OCI-LY3 (cell line): ENCODE measurements around the gene USP34.
"Not testable (repeated sequence)": the region's sequence is repeated elsewhere in the genome, so short reads cannot be mapped to it uniquely, and the experiment has no call there.

Source experiments
- H2AFZ ChIP-seq: fragments of 200-600, 300-600 bp; shearing (Covaris generic); 2 replicates; pipeline ENCODE4 v1.6.0; 2014; ENCODE audit warnings: antibody characterized with exemption, low read depth, low read length
- H3K27ac ChIP-seq: fragments of 200-600, 300-600 bp; sonication (generic); 2 replicates; pipeline ENCODE4 v1.5.1; 2014; ENCODE audit warnings: mild to moderate bottlenecking, low read length, moderate library complexity, mixed read lengths
- H3K27me3 ChIP-seq: fragments of 200-600, 300-600 bp; sonication (generic); 2 replicates; pipeline ENCODE4 v1.6.1; 2014; ENCODE audit warnings: low read depth, low read length, mixed read lengths
- H3K36me3 ChIP-seq: fragments of 200-600, 300-600 bp; sonication (generic); replicated peaks from 2 replicates; pipeline ENCODE3; 2014; ENCODE audit warnings: low read depth, low read length, mixed read lengths
- H3K4me1 ChIP-seq: fragments of 300-600, 200-600 bp; sonication (generic); 2 replicates; pipeline ENCODE4 v1.6.1; 2014; ENCODE audit warnings: low read length, mixed read lengths
- H3K4me2 ChIP-seq: fragments of 200-600, 300-600 bp; sonication (generic); 2 replicates; pipeline ENCODE4 v1.6.1; 2014; ENCODE audit warnings: low read length, mixed read lengths
- H3K4me3 ChIP-seq: fragments of 300-600, 200-600 bp; sonication (generic); 2 replicates; pipeline ENCODE4 v1.5.1; 2014; ENCODE audit warnings: antibody characterized with exemption, mild to moderate bottlenecking, low read length, moderate library complexity
- H3K79me2 ChIP-seq: fragments of 300-600, 200-600 bp; shearing (Covaris generic); 2 replicates; pipeline ENCODE4 v1.6.1; 2014; ENCODE audit warnings: mild to moderate bottlenecking, low read length, mixed read lengths
- H3K9ac ChIP-seq: fragments of 300-600, 200-600 bp; shearing (Covaris generic); 2 replicates; pipeline ENCODE4 v1.6.0; 2014; ENCODE audit warnings: mild to moderate bottlenecking, low read length, moderate library complexity
- H3K9me3 ChIP-seq: fragments of 200-600, 300-600 bp; shearing (Covaris generic); 2 replicates; pipeline ENCODE4 v1.6.1; 2014; ENCODE audit warnings: low read length, mixed read lengths; ENCODE audit not compliant: insufficient read depth
- H4K20me1 ChIP-seq: fragments of 200-600, 300-600 bp; sonication (generic); 2 replicates; pipeline ENCODE4 v1.6.1; 2016; ENCODE audit warnings: low read length, mixed read lengths; ENCODE audit not compliant: insufficient read depth
- CTCF ChIP-seq: fragments of 200-600, 300-600 bp; sonication (generic); IDR thresholded peaks from 2 replicates; pipeline ENCODE4 v1.5.1; 2014; ENCODE audit warnings: antibody characterized with exemption, low read length, low read depth
- EZH2phosphoT487 ChIP-seq: fragments of 200-600 bp; shearing (Covaris generic); IDR thresholded peaks from 2 replicates; pipeline ENCODE4 v1.6.1; 2018; ENCODE audit warnings: antibody characterized with exemption, mixed run types, low read depth

The USP34 gene

GRCh38 chr2:61158356-61158955 is 312.4 kb downstream of the USP34 start:
- peaks cover 8% of the 10 kb centered on the region for H3K4me1 ChIP-seq
- H3K27ac ChIP-seq, result peak overlapping the region; percentile 9; the same call in 1 of the 2 replicates
- H3K4me2 ChIP-seq, result no peak overlapping the region
- H3K27me3 ChIP-seq, result no peaks in the 10 kb centered on the region
- H4K20me1 ChIP-seq, result no peaks in the 10 kb centered on the region
- H3K9me3 ChIP-seq, result no peaks in the 10 kb centered on the region
- H3K79me2 ChIP-seq, result no peaks in the 10 kb centered on the region
- TF ChIP-seq CTCF (no peak), EZH2phosphoT487 (no peak)
- no peak overlapping the region for H3K9ac ChIP-seq
- no peak overlapping the region for H2AFZ ChIP-seq
- no peak overlapping the region for H3K4me3 ChIP-seq
- peaks cover 15% of the 10 kb centered on the region for H3K36me3 ChIP-seq

- Histone ChIP-seq H3K4me2 (no peak overlapping the region), H3K79me2 (no peaks in the 10 kb centered on the region), H3K27me3 (no peaks in the 10 kb centered on the region), H3K4me1 (peaks cover 8% of the 10 kb centered on the region), H3K9ac (no peak overlapping the region), H3K36me3 (peaks cover 10% of the 10 kb centered on the region), H3K4me3 (no peak overlapping the region), H3K27ac (no peak overlapping the region), H2AFZ (no peak overlapping the region), H4K20me1 (no peaks in the 10 kb centered on the region), H3K9me3 (no peaks in the 10 kb centered on the region)
- TF ChIP-seq CTCF (no peak), EZH2phosphoT487 (no peak)
Observed at GRCh38 chr2:61157371-61158003, 313.4 kb downstream of the USP34 start.

- peaks cover 11% of the 10 kb centered on the region for H3K36me3 ChIP-seq
- no peaks in the 10 kb centered on the region for H3K27me3 ChIP-seq
- no peaks in the 10 kb centered on the region for H3K9me3 ChIP-seq
- no peaks in the 10 kb centered on the region for H4K20me1 ChIP-seq
- no peak overlapping the region for H3K4me3 ChIP-seq
- H3K4me2 ChIP-seq, result no peak overlapping the region
- H3K79me2 ChIP-seq, result no peaks in the 10 kb centered on the region
- H2AFZ ChIP-seq, result no peak overlapping the region
- H3K9ac ChIP-seq, result no peak overlapping the region
- TF ChIP-seq CTCF (no peak), EZH2phosphoT487 (no peak)
- no peaks in the 10 kb centered on the region for H3K4me1 ChIP-seq
- no peak overlapping the region for H3K27ac ChIP-seq
Observed at GRCh38 chr2:61151436-61151835, 319.5 kb downstream of the USP34 start.

- TF ChIP-seq CTCF (no peak), EZH2phosphoT487 (no peak)
- no peaks in the 10 kb centered on the region for H3K27me3 ChIP-seq
- H3K4me1 ChIP-seq, result 0 out of 2 replicates have a peak, but pooled peaks cover 4% of the 10 kb centered on the region
- no peak overlapping the region for H3K4me2 ChIP-seq
- no peaks in the 10 kb centered on the region for H3K9me3 ChIP-seq
- no peaks in the 10 kb centered on the region; the same call in 1 of the 2 replicates for H3K79me2 ChIP-seq
- no peak overlapping the region for H3K27ac ChIP-seq
- no peak overlapping the region for H3K9ac ChIP-seq
- H2AFZ ChIP-seq, result no peak overlapping the region
- H3K4me3 ChIP-seq, result no peak overlapping the region
- H3K36me3 ChIP-seq, result peaks cover 11% of the 10 kb centered on the region
- no peaks in the 10 kb centered on the region for H4K20me1 ChIP-seq
Observed at GRCh38 chr2:61149074-61149473, 321.8 kb downstream of the USP34 start.

- H3K27me3 ChIP-seq, H2AFZ ChIP-seq, H3K4me3 ChIP-seq, H3K4me2 ChIP-seq, H3K9ac ChIP-seq, H3K27ac ChIP-seq, H3K79me2 ChIP-seq, H4K20me1 ChIP-seq, H3K4me1 ChIP-seq, H3K9me3 ChIP-seq: not testable (repeated sequence)
- H3K36me3 ChIP-seq, result peaks cover 11% of the 10 kb centered on the region
Observed at GRCh38 chr2:61148091-61148490, 322.8 kb downstream of the USP34 start.
